HG03280 (cell line): ENCODE measurements around the gene TRIO.

ENCODE experiments used
- ATAC-seq: cut with Tn5 transposase; IDR thresholded peaks from one replicate; pipeline ENCODE4 v1.9.1; 2021; ENCODE audit warnings: mild to moderate bottlenecking, moderate library complexity; ENCODE audit not compliant: unreplicated experiment

TRIO gene

DNA sequence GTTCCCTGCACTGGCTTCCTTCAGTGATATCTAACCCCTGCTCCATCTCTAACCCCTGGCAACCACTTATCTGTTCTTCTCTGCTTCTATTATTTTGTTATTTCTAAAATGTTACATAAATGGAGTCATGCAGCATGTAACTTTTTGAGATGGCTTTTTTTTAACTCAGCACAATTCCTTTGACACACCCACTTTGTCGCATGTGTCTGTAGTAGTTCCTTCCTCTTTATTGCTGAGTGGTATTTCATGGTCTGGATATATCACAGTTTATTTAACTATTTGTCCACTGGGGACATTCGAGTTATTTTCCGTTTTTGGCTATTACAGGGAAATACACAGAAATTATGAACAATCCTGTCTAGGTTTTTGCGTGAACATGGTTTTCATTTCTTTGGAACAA, 200.2 kb downstream of the TRIO start:
- no peak for ATAC-seq

DNA sequence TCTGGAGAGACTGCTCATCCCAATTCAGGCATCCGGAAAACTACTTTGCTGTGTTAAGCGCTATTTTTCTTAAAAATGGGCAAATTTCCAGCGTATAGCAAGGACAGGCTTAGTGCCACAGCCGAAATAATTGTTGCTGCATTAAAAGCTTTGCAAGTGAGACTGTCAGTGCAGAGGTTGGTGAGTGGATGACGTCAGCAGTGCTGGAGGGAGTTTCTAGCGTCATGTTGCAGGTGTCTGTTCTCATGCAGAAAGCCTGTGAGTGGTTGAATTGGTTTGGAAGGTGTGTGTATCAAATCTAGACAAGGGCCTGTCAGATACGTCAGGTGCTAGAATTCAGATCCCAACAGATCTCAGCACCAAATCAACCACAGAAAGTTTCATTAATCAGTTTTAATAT, 204.4 kb downstream of the TRIO start:
- ATAC-seq = no peak

DNA sequence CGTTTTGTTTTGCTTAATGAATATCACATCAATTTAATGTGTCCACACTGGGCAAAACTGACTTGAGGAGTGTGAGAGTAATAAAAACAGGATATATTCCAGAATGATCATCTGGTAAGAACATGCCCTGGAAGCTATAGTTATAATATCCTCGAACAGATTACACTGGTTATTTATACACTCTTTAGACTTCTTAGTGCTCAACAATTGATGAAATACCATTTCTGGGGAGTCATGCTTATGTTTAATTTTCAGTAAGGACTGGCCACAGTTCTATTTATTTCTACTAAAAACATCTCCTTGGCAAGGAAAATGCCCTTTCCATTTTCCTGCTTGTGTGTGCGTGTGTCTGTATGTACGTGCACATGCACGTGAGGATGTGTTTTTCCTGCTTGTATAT, 205.0 kb downstream of the TRIO start:
- no peak for ATAC-seq

DNA sequence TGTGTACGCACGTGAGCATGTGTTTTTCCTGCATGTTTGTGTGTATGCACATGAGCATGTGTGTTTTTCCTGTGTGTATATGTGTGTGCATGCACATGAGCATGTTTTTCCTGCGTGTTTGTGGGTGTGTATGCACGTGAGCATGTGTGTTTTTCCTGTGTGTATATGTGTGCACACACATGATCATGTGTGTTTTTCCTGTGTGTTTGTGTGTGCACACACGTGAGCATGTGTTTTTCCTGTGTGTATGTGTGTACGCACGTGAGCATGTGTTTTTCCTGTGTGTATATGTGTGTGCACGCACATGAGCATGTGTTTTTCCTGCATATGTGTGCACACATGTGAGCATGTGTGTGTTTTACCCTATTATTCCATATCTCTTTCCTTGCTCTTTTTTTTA, 205.9 kb downstream of the TRIO start:
- no peak for ATAC-seq

DNA sequence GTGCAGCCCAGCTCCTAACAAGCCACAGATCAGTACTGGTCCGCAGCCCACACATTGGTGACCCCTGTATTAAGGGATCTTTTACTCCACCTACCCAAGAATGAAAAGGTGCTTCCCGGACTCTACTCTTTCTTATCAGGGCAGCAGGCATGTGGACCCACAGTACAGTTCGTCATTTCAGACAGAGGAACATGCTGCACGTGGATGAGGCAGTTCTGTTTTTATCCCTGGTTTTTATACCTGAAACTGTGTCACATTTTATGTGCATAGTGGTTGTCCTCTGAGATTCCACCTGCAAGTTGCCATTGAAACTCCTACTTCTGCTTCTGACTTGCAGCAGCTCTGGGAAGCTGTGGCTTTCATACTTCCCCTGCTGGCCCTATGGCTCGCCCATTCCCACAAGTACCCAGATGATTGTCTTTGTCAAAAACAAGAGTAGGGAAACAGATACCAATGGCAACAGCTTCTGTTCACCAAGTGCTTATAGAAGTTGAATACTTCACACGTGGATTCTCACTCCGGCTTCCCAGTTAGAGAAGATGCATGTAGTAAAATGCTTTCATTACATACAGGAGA, 208.0 kb downstream of the TRIO start:
- no peak for ATAC-seq

DNA sequence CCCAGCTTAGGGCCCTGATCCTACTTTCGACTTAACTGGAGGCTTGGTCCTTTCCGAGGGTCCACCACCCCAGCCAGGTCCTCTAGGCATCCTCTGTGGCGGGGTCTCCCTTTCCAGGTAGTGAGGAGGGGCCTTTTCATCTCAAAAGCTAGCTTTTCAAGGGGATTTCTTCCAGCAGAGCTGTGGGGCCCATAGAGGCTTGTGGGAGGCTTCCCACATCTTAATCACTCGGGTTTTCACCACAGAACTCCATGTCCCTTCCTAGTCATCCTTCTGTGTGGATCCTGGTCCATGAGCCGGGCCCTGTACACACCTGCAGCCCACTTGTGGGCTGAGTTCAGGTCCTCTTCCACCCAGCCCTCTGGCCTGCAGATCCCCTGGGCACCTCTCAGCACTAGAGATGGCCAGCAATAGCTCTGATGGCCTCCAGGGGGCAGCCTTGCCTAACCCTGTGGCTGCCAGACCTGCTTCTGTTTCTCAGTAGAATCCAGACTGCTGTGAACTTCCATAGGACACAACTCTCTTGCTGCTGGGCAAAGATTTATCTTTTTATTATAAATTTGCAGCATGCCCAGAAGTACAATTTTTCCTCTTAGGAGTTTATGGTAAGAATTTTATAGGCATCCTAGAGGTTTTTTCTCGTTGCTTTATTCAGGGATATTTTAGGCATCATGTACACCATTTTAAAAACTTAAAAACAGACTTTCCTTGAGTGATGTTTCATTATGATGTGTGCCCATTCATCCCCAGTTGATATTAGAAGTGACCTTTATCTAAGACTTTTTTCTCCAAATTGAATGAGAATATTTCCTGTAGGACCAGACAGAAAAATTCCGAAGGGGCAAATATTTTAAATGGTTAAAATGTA, 208.9 kb downstream of the TRIO start:
- peak; percentile 88 for ATAC-seq

DNA sequence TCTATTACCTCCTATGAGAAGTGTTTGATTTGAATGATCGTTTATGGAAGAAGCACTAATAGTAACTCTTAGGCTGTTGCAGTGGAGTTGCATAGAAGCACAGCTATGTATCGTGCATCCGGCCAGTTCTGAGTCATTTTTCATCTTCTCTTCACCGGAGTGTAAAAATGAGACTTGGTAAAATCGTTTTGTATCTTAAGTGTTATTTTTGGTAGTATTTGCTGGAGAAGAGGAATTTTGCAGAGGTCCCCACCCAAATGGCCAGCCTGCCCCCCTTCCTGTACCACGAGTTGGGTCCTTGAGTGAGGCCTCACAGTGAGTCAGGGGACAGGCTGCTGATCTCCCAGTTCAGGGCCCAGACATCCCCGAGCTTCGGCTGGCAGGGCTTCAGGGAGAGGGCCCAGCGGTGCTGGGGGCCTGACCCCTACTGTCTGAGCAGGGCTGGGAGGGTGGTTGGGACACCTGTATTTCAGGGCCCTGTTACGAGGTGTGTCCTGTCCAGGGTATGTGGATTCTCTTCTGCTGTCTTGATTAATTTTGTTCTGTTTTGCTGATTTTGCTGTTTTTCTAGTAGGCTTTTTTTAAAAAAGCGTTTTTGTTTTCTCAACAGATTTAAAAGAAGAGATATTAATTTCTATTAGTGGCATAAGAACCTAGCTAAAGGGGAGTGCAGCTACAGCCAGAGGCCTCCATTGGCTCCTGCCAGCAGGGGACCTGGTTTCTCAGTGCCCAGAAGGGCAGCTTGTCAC, 210.8 kb downstream of the TRIO start:
- ATAC-seq = no peak

DNA sequence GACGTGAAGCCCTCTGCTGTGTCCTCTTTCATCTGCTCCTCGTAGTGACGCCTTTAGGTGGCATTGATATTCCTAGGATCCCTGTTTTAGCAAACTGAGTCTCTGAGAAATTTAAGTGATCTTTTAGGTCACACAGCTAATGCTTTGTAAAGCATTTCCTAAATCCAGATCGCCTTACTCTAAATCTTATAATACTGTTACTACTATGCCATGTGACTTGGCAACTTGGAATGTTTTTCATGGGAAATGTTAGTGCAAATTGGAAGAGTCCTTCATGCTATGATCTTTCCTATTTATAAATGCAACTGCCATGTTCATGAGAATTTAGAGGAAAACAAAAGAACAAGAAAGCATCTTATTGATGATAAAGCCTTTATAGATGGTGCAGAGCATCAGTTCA, 212.2 kb downstream of the TRIO start:
- no peak for ATAC-seq

DNA sequence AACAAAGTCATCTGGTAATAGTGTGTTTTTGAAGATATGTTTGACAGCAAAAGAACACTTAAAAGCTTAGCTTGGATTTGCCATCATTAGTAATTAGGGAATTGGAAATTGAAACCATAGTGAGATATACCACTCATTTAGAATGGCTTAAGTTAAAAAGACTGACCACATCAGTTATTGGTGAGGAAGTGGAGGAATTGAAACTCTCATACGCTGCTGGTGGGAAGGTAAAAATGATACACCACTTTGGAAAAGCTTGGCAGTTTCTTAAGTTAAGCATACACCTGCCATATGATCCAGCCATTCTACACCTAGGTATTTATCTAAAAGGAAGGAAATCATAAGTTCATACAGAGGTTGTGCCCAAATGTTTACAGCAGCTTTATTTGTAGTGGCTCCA, 213.2 kb downstream of the TRIO start:
- no peak for ATAC-seq

DNA sequence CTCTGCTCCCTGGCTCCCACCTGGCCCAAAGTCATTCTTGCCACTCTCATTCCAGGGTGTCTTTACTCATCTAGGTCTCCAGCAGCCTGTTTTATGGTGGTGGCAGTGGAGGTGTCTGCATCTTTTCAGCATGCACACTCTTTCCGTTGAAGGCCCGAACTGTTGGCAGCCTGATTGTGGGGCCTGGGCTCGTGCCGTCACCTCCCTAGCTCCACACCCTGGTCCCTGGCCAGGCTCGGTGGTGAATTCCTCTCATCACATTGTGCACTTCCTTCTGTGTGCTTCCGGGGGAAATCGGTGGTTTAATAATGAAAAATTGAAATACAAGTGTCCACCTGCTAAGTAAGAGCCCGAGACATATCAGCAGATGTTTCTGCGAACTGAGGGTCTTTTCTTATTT, 214.3 kb downstream of the TRIO start:
- ATAC-seq = no peak

DNA sequence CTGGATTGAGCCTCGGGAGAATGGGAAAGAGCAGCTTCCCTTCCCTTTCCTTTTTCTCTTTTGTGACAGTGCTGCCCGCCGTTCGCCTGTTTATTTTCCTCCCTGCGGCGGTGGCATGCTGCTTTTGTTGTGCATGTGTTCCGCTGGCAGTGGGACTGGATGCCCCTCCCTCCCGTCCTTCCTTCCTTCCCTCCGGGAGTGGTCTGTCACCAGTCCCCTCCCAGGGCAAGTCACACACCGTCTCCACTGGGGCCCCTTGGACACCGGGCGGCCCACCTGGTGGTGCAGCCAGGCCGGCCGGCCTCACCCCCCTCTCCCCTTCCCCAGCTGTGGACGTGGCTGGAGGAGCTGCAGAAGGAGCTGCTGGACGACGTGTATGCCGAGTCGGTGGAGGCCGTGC, 214.7 kb downstream of the TRIO start:
- no peak for ATAC-seq

DNA sequence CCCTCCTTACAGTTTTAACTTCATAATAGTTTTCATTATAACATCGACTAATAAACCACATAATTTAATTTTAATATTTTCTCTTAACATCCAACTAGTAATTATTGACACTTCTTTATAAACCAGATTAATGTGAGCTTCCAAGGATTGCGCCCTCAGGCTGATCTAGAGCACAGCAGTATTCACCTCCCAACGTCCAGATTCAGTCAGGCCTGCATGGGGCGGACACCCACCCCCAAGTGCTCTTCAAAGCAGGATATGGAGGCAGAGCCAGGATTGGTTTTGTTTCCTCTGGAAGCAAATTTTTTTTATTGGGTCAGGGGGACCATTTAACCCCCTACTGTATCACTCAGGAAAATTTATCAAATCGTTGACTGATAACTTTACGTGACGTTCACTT, 215.4 kb downstream of the TRIO start:
- ATAC-seq = no peak

DNA sequence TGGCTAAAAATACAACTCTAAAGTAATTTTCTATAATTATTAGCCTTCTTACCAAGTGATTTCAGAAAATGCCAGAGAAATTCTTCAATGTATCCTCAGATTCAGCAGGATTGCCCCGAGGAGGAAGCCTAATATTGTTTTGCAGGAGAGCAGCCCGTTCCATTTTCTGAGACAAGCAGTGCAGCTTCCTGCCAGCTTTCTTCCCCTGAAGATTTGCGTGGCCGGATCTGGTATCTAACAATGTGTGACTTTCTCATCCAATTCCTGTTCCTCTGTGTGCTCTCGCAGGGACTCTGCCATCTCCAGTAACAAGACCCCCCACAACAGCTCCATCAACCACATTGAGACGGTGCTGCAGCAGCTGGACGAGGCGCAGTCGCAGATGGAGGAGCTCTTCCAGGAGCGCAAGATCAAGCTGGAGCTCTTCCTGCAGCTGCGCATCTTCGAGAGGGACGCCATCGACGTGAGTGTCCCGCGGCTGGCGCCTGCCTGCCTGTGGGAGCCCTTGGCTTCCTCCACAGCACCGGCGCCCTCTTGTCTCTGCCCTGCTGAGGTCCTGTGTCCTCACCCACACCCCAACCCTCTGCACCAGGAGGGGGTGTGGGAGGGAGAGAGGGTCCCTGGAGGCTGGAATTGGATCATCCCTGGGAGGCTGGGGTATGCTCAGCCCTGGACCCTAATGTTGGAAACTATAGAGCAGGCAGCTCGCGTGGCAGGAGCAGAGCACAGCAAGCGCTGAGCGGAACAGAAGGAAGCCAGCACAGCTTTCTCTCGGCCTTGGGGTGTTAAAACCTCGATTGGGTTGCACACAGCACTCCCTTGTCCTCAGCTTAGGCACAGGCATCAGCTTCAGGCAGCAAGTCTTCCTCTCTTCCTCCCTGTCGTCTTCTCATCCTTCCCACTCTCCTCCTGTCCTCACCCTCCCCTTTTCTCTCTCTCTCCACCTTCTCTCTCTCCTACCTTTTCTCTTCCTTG, 216.2 kb downstream of the TRIO start:
- no peak for ATAC-seq

DNA sequence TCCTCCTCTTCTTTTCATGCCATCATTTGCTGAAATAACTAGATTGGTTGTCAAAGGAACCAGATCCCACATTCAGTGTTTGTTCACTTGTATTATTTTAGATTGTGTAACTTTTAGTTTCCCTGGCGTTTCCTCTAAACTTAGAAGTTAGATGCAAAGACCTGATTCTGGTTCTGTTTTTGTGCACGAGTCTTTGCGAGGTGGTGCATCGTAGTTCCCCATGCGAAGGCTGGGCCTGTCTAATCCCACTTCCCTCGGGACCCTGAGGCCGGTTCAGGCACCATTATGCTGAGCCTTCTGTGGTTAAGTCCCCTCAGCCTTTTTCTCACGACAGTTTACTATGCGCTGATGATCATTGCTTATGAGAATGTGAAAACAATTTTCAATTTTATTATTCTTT, 219.3 kb downstream of the TRIO start:
- ATAC-seq = no peak

DNA sequence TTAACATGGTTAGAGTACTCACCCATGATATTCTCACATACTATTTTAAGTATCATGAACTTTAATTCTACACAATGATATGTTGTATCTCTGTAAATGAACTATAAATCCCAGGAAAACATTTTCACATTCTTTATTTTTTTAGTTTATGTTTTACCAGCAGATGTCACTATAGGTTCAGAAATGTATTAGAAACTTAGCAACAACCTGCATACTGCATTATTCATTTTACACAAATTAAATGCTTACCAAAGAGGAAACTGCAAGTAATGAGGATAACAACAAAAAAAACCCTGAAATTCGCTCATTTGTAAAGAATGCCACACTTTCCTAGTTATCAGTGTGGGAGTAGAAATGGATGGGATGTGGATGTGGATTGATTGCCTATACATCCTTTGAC, 221.0 kb downstream of the TRIO start:
- no peak for ATAC-seq

DNA sequence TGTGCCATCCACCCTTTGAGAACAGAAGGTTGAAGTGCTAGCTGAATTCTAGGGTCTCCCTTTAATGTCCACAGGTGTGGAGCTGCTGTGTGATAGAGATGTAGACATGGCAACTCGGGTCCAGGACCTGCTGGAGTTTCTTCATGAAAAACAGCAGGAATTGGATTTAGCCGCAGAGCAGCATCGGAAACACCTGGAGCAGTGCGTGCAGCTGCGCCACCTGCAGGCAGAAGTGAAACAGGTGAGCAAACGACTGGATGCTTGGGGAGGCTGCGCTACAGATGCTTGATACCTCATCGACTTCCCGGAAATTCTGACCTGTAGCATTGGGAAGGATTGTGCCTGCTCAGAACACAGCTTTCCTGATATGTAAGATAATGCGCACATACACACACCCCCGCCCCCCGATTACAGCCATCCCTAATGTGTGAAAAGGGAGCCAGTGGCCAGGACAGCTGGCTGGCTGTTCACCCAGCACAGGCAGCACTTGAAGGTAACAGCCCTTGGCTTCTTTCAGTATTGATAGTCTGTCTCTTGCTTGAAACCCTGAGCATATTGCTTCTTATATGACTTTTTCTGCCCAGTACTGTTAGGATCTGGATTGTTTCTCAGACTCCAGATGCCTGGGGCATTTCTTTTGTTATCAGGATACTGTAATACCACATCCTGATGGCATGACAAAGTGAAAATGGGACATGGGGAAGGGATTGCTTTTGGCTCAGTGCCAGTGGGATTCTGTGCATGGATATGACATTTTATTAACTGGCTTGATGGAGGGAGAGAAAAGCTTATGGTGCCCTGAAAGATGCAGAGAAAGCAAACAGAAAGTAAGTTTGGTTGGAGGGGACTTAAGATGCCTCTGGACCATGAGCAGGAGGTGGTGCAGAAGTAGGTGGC, 221.7 kb downstream of the TRIO start:
- no peak for ATAC-seq

DNA sequence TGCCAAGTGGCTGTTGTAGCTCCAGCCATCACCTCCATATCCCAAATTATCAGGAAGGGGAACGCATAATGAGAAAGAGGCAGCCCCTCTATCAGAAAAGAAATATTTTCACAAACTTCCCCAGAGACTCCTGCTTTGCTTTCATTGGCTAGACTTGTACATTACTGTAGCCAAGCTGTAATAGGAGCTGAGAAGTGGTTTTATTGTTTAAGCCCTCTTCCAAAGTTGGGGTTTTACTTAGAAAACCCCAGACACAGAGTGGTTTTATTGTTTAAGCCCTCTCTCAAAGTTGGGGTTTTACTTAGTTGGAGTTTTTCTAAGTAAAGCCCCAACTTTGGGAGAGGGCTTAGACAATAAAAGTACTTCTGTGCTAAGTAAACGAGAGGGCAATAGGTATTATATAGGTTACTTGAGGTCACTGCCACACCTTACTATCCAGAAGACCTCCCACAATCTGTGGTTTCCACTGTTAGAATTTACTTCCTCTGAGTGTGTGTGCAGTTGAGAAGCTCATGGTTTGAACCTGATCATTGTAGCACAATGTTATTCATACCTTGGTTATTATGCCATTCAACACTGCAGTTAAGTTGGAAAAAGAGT, 222.8 kb downstream of the TRIO start:
- ATAC-seq = no peak

DNA sequence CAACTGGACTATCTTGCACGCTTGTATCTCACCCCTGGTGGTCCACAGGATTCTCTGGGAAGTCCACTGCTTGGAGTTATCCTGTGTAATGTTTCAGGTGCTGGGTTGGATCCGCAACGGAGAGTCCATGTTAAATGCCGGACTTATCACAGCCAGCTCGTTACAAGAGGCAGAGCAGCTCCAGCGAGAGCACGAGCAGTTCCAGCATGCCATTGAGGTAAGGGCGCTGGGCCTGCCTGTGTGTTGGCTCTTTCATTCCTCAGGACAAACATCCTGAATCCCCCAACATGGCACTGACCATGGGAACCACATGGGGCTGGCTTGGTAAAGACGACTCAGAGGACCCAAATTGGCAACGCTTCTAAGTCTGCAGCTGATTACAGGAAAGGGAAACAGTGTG, 223.6 kb downstream of the TRIO start:
- ATAC-seq = no peak

DNA sequence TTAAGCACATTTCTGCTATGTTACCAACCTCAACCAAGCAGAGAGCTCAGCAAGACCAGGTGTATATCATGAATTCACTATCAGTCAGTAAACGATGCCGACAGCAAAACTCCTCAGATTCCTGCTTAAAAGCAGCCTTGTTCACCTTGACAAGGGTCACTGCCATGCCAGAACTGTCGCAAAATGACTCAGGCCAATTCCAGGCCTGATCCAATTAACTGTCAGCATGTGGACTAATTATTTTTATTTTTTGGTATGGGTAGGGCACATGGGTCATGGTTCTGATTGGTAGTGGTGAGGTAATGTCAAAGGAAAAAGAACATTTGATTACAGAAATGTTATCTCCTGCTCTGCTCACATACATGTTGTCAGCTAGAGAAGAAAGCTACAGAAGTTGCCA, 224.2 kb downstream of the TRIO start:
- ATAC-seq = no peak
